ENCODE data around the gene RBMS1. TPM values are rescaled to one million over a fixed set of nuclear protein-coding genes. Genes with fewer than 3 reads are reported as not detected.

The RBMS1 gene
- total RNA-seq, 2 experiments from 2014 or later: 35.8 to 38.6 TPM

GRCh38 chr2:160232905-160233475, 260.6 kb downstream of the RBMS1 start:
- intact Hi-C loops (cut with micrococcal nuclease): no loop called here
- Mint-ChIP-seq H3K27ac (no peak overlapping the region), H3K36me3 (ENCODE audit: low read depth) (no peaks in the 10 kb centered on the region), H3K4me3 (no peak overlapping the region), H3K27me3 (peaks cover 5% of the 10 kb centered on the region), H3K4me1 (ENCODE audit: low read depth) (no peaks in the 10 kb centered on the region), H3K9me3 (no peaks in the 10 kb centered on the region)
- ATAC-seq: no peak
- DNase-seq: no peak
- CTCF ChIA-PET: interaction anchor here (1.0 to 2.1 kb wide), 2 partner anchors 19 to 52 kb away, joined by 3 to 9 read pairs; no protein-coding TSS in a partner anchor
- POLR2A ChIA-PET: no interaction called here
- no peak for TF ChIP-seq CTCF (IDR thresholded peaks at IDR 0.05)

- Mint-ChIP-seq H3K36me3 (ENCODE audit: low read depth) (no peaks in the 10 kb centered on the region), H3K27me3 (peaks cover 13% of the 10 kb centered on the region), H3K4me3 (no peak overlapping the region), H3K4me1 (ENCODE audit: low read depth) (peaks cover 11% of the 10 kb centered on the region), H3K9me3 (no peaks in the 10 kb centered on the region), H3K27ac (no peak overlapping the region)
- POLR2A ChIA-PET: interaction anchor here (0.7 kb wide), 1 partner anchor 9 kb away, joined by 3 read pairs; no protein-coding TSS in a partner anchor
- DNase-seq (no peak), ATAC-seq (no peak)
- CTCF ChIA-PET: interaction anchor here (0.6 to 1.4 kb wide), 5 partner anchors 11 to 492 kb away, joined by 3 to 5 read pairs (median 4); no protein-coding TSS in a partner anchor
- intact Hi-C loops (cut with micrococcal nuclease): no loop called here
- TF ChIP-seq CTCF (IDR thresholded peaks at IDR 0.05): no peak
Measured at GRCh38 chr2:160229591-160229990, 264.0 kb downstream of the RBMS1 start.

- peaks cover 13% of the 10 kb centered on the region for H3K27me3 Mint-ChIP-seq
- no peaks in the 10 kb centered on the region for H3K36me3 Mint-ChIP-seq (ENCODE audit: low read depth)
- H3K27ac Mint-ChIP-seq: no peak overlapping the region
- CTCF ChIA-PET: interaction anchor here (1.4 kb wide), 1 partner anchor 24 kb away, joined by 4 read pairs; no protein-coding TSS in a partner anchor
- ATAC-seq (no peak), DNase-seq (no peak)
- intact Hi-C loops (cut with micrococcal nuclease): no loop called here
- H3K4me1 Mint-ChIP-seq (ENCODE audit: low read depth): peaks cover 23% of the 10 kb centered on the region
- H3K4me3 Mint-ChIP-seq: no peak overlapping the region
- POLR2A ChIA-PET: interaction anchor here (0.5 kb wide), 1 partner anchor 137 kb away, joined by 3 read pairs; no protein-coding TSS in a partner anchor
- no peaks in the 10 kb centered on the region for H3K9me3 Mint-ChIP-seq
- TF ChIP-seq CTCF (IDR thresholded peaks at IDR 0.05): no peak
Measured at GRCh38 chr2:160228141-160228917, 265.3 kb downstream of the RBMS1 start.

GRCh38 chr2:160227293-160227915, 266.2 kb downstream of the RBMS1 start:
- Mint-ChIP-seq H3K27me3 (peaks cover 15% of the 10 kb centered on the region), H3K4me1 (ENCODE audit: low read depth) (peaks cover 28% of the 10 kb centered on the region), H3K4me3 (no peak overlapping the region), H3K36me3 (ENCODE audit: low read depth) (no peaks in the 10 kb centered on the region), H3K27ac (no peak overlapping the region), H3K9me3 (no peaks in the 10 kb centered on the region)
- TF ChIP-seq CTCF (IDR thresholded peaks at IDR 0.05): no peak
- CTCF ChIA-PET: no interaction called here
- no peak for ATAC-seq
- POLR2A ChIA-PET: interaction anchor here (0.5 to 1.4 kb wide), 2 partner anchors 15 to 136 kb away, joined by 3 read pairs; no protein-coding TSS in a partner anchor
- DNase-seq: no peak
- intact Hi-C loops (cut with micrococcal nuclease): no loop called here

Data from activated CD8-positive, alpha-beta T cell treated with anti-CD3 and anti-CD28 coated beads for 36 hours (primary cell).